ENCODE measurements around the gene TSPAN9.

Gene TSPAN9

DNA sequence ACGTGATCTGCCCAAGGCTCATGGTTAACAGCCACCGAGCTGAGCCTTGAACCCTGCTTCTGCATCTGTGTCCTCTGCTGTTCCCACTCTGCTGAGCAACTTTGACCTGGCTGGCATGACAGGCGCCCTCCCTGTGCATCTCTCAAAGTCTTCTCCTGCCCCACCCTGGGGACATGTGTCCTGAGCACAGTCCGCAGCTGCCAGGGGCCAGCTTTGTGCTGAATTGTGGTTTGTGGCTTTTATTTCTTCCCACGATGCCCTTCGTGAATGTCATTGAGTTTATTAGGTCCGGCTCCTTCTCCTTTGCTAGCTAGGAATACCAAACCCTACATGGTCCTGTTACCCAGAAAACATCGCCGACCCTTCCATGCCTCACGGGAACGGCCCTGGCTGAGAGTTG lies 161.0 kb downstream of the TSPAN9 start:
- Histone ChIP-seq H3K27me3 (ENCODE audit: insufficient read depth, low read depth, severe bottlenecking) (no peaks in the 10 kb centered on the region), H3K36me3 (peaks cover 93% of the 10 kb centered on the region), H3K9me3 (ENCODE audit: severe bottlenecking) (no peaks in the 10 kb centered on the region), H3K27ac (peak overlapping the region; percentile 95; the same call in 1 of the 2 replicates), H3K4me3 (ENCODE audit: low read depth, low read length) (no peak overlapping the region)
- TF ChIP-seq, protein P1, sequence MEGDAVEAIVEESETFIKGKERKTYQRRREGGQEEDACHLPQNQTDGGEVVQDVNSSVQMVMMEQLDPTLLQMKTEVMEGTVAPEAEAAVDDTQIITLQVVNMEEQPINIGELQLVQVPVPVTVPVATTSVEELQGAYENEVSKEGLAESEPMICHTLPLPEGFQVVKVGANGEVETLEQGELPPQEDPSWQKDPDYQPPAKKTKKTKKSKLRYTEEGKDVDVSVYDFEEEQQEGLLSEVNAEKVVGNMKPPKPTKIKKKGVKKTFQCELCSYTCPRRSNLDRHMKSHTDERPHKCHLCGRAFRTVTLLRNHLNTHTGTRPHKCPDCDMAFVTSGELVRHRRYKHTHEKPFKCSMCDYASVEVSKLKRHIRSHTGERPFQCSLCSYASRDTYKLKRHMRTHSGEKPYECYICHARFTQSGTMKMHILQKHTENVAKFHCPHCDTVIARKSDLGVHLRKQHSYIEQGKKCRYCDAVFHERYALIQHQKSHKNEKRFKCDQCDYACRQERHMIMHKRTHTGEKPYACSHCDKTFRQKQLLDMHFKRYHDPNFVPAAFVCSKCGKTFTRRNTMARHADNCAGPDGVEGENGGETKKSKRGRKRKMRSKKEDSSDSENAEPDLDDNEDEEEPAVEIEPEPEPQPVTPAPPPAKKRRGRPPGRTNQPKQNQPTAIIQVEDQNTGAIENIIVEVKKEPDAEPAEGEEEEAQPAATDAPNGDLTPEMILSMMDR (IDR thresholded peaks at IDR 0.05; ENCODE audit: low read depth, low read length) = no peak
- no peak for DNase-seq

DNA sequence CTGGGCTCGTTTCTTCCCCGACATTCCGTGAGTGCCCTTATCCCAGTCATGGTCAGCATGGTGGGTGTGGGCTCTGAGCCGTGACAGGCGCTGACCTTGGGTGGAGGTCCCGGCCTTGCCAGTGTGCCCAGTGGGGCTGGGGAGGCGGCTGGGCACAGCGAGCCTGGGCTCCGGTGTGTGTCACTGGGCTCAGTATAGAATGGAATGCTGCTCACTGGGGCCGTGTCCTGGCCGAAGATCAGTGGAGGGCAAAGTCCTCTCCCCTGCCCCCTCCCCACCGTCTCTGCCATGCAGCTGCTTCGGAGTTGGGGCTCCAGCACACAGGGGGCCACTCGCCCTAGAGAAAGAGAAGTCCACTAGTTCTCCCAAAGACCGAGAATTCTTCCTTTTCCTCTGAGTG lies 164.4 kb downstream of the TSPAN9 start:
- H3K4me3 ChIP-seq (ENCODE audit: low read depth, low read length) = no peak overlapping the region
- H3K9me3 ChIP-seq (ENCODE audit: severe bottlenecking) = peaks cover 5% of the 10 kb centered on the region
- peak overlapping the region; percentile 95 for H3K27ac ChIP-seq
- no peak for DNase-seq
- TF ChIP-seq, protein P1 (IDR thresholded peaks at IDR 0.05; ENCODE audit: low read depth, low read length) = no peak
- H3K27me3 ChIP-seq (ENCODE audit: insufficient read depth, low read depth, severe bottlenecking) = no peaks in the 10 kb centered on the region
- H3K36me3 ChIP-seq = peaks cover 84% of the 10 kb centered on the region

GRCh38 chr12:3242199-3242863 lies 165.2 kb downstream of the TSPAN9 start:
- Histone ChIP-seq H3K27me3 (ENCODE audit: insufficient read depth, low read depth, severe bottlenecking) (no peaks in the 10 kb centered on the region), H3K4me3 (ENCODE audit: low read depth, low read length) (no peak overlapping the region), H3K36me3 (peaks cover 79% of the 10 kb centered on the region), H3K27ac (peak overlapping the region; percentile 95), H3K9me3 (ENCODE audit: severe bottlenecking) (peaks cover 5% of the 10 kb centered on the region)
- peak; percentile 67 for DNase-seq
- TF ChIP-seq, protein P1 (IDR thresholded peaks at IDR 0.05; ENCODE audit: low read depth, low read length) = no peak

DNA sequence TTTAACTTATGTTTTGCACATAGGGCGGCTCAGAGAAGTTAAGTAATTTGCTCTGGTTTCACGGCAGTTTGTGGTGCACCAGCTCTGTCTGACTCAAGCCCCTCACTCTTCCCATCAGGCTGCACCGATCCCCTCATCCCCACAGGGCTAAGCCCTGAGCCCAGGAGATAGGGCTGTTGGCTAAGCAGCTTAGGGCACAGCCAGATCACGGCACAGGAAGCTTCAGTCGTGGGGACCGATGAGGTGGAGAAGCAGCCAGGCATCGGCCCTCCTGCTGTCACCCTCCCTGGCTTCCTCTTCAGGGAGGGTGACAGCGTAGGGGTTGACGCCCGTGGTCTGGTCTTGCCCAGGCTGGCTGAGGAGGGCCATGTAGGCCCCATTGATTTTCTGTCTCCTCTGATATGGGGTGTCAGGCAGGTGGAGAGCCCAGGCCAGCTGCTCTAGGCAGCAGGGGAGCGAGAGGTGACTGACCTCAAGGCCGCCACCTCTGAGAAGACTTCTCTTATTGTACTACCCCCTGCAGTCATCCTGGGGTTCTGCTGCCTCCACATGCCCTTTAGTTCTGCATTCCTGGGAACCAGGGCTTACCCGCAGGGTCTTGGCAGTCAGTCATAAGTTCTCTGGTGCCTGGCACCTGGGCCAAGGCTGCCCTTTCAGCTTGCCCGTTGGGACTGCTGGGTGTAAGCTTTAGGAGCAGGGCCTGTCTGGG lies 166.4 kb downstream of the TSPAN9 start:
- Histone ChIP-seq H3K9me3 (ENCODE audit: severe bottlenecking) (peaks cover 5% of the 10 kb centered on the region), H3K4me3 (ENCODE audit: low read depth, low read length) (peak overlapping the region; percentile 2; the same call in 1 of the 2 replicates), H3K27ac (peak overlapping the region; percentile 95), H3K36me3 (peaks cover 67% of the 10 kb centered on the region), H3K27me3 (ENCODE audit: insufficient read depth, low read depth, severe bottlenecking) (no peaks in the 10 kb centered on the region)
- DNase-seq = peak; percentile 94
- TF ChIP-seq, protein P1 (IDR thresholded peaks at IDR 0.05; ENCODE audit: low read depth, low read length) = no peak

DNA sequence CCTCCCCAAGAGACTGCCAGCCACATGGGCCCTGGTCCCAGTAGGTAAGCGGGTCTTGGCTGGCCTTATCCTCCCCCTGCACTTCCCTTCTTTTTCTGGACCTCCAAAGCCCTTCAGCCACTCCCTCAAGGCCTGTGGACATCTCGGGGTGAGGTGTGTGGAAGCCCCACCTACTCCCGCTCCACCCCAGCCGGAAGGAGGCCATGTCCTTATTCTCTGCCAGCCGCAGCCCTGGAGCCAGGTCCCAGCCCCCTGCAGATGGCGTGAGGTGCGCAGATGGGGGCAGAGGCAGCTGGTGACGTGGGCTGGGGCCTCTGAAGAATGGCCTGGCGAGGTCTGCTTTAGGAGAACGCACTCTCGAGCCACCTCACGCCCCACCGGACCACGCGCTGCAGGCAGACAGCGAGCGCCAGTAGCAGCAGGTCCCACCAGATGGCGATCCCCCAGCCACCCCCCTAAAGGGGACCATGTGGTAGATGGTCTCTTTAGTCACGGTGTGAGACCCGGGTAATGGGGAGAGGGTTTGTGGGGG lies 167.1 kb downstream of the TSPAN9 start:
- Histone ChIP-seq H3K27me3 (ENCODE audit: insufficient read depth, low read depth, severe bottlenecking) (no peaks in the 10 kb centered on the region), H3K27ac (peak overlapping the region; percentile 95), H3K9me3 (ENCODE audit: severe bottlenecking) (peaks cover 5% of the 10 kb centered on the region), H3K4me3 (ENCODE audit: low read depth, low read length) (no peak overlapping the region; the same call in 1 of the 2 replicates), H3K36me3 (peaks cover 65% of the 10 kb centered on the region)
- peak; percentile 94 for DNase-seq
- TF ChIP-seq, protein P1 (IDR thresholded peaks at IDR 0.05; ENCODE audit: low read depth, low read length) = peak; percentile 20; the same call in 1 of the 2 replicates

Data from WERI-Rb-1 (cell line).